Sigmoid colon (tissue), 4 donors: Measurements from ENCODE around the gene ZBTB5.

Experiments
- CTCF ChIP-seq, 4 experiments: fragments of 450-650 bp in 3 of 4; fragments of 200-600 bp in 1 of 4; IDR thresholded peaks; one replicate each; pipeline ENCODE4 v1.5.1; 2016 to 2019; ENCODE audit warnings: antibody characterized with exemption in 4 of 4, mild to moderate bottlenecking in 3 of 4, moderate library complexity in 2 of 4
- EP300 ChIP-seq, 4 donors: sonication (generic); formaldehyde crosslinking; IDR thresholded peaks; one replicate each; pipeline ENCODE4 v1.6.1; 2017; ENCODE audit warnings: antibody characterized with exemption in 4 of 4
- POLR2A ChIP-seq, 2 donors: fragments of 450-650 bp; IDR thresholded peaks; one replicate each; pipeline ENCODE4 v1.6.1; 2016; ENCODE audit warnings: antibody characterized with exemption in 2 of 2, mild to moderate bottlenecking in 2 of 2, moderate library complexity in 2 of 2
- POLR2AphosphoS5 ChIP-seq, 4 donors: sonication (generic); formaldehyde crosslinking; IDR thresholded peaks; one replicate each; pipeline ENCODE4 v1.6.1; 2017; ENCODE audit warnings: antibody characterized with exemption in 4 of 4

- TF ChIP-seq POLR2A (IDR thresholded peaks at IDR 0.05) (no peak), CTCF (IDR thresholded peaks at IDR 0.05) (no peak), POLR2AphosphoS5 (IDR thresholded peaks at IDR 0.05) (no peak), EP300 (IDR thresholded peaks at IDR 0.05) (no peak)
These were observed 26.9 kb downstream of the ZBTB5 start for GRCh38 chr9:37438359-37438758.
